NCI-H2081 (cell line): Measurements from ENCODE around the gene ADAP1.

Source experiments
- DNase-seq, 2 experiments: peaks; one replicate each; lab custom pipeline; 2025; lab: John Stamatoyannopoulos, UW

ADAP1 gene

DNA sequence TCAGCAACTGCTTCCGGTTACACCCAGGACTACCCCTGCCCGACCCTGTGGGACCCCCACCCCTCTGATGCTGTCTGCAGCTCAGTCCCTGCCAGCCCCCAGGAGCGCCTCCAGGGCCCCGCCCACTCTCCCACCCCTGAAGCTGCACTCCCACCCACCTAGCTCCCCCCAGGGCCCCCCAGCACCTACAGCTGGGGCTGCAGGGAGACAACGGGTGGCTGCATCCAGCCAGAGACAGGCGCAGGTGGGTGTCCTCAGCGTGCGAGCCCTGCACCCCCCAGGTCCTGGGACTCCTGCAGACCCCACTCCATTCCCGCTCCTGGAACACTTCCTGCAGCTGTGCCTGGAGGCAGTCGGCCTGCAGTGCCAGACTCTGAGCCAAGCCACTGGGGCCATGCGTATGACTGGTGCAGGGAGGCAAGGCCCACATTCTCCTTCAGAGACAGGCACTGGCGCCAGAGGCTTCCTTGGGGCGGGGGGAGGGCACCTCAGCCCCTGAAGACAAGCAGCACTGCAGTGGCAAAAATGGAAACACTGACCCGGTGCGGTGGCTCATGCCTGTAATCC lies 34.6 kb upstream of the ADAP1 start:
- no peak for DNase-seq

GRCh38 chr7:988426-988911 lies 34.0 kb upstream of the ADAP1 start:
- no peak for DNase-seq

- DNase-seq, result no peak
Measured at GRCh38 chr7:987909-988308, 33.4 kb upstream of the ADAP1 start.

DNA sequence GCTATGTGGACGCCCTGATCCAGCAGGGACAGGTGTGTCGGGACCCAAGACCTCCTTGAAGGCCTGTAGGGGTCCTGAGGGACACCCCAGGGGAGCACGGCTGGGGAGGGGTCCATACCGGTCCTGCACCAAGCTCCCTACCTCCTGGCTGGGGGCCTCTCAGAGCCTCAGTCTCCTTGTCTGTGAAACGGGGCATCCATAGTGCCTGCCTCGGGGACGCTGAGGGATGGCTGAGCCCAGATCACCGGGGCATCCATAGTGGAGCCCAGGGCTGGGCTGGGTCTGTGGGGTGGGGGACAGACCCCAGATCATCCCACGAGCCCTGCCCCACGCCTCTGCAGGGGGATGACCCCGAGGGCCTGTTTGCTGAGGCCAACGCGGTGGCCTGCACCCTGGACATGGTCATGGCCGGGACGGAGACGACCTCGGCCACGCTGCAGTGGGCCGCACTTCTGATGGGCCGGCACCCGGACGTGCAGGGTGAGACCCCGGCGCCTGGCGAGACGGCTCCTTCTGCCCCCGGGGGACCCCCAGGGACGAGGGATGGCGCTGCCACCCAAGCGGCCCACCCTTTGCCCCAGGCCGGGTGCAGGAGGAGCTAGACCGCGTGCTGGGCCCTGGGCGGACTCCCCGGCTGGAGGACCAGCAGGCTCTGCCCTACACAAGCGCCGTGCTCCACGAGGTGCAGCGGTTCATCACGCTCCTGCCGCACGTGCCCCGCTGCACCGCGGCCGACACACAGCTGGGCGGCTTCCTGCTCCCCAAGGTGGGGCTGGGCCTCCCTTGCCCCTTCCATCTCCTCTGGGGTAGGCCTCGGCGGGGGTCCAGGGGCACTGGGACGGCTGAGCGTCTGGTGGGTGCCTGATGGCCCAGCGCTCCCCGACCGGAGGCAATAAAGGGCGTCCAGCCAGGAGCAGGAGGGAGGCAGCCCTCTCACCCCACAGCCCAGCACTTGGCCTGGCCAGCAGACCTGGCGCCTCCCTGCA lies 32.6 kb upstream of the ADAP1 start:
- no peak for DNase-seq

DNA sequence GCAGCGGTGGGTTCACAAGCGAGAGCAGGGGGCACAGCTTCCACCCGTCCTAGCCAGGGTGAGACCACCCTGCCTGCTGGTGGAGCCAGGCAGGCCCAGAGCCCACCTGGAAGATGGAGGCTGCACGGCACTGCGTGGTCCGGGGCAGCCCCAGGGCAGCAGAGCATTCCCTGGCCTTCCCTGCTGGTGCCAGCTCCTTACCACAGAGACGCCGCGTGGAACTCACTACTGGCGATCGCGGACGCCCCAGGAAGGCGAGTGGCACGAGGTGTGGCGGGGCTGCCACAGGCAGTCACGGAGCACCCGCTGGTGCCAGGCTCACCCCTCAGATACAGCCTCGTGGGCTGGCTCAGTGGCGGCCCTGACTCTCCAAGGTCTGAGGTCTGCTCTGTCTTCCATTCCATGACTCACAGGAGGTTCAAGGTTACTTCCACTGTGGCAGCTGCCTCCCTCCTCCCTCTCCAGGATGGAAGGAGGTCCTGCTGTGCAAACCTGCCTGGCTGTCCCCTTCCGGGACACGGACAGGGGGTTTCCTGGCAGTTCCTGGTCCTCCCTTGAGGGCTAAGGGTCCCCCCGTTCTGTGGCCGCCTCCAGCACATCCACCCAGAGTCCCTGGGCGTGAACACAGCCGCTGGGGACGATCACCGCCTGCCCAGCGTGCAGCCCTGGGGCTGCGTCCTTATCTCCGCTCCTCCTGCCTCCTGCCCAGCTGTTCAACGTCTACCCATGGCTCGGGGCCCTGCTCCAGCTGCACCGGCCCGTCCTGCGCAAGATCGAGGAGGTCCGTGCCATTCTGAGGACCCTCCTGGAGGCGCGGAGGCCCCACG lies 31.6 kb upstream of the ADAP1 start:
- DNase-seq, result no peak

DNA sequence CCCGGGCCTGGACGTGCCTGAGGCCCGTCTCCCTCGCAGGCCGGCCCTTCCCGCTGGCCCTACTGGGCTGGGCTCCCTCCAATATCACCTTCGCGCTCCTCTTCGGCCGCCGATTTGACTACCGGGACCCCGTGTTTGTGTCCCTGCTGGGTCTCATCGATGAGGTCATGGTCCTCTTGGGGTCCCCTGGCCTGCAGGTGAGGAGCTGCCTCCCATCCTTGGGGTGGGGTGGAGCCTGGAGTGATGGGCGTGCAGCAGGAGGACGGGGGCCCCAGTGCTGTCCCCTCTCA lies 30.6 kb upstream of the ADAP1 start:
- no peak for DNase-seq

- DNase-seq, result no peak
Measured at GRCh38 chr7:984361-985126, 30.1 kb upstream of the ADAP1 start.

DNA sequence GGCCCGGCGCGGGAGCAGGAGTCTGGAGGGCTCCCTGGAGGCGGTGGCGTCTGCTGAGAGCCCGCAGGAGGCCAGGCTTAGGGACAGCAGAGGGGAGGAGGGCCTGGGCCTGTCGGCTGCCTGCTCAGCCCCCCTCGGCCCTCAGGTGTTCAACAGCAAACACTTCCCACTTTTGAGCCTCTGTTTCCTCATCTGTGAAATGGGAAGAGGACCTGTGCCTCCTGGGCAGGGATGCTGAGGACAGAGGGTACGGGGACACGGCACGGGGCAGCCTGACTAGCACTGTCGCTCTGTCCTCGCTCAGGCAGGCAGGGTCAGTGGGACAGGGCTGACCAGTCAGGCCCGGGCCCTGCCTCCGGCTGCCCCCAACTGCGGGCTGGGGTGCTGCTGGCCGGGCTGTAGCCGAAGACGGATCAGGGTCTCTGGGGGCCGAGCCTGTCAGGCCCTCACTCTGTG lies 29.2 kb upstream of the ADAP1 start:
- DNase-seq, result no peak

DNA sequence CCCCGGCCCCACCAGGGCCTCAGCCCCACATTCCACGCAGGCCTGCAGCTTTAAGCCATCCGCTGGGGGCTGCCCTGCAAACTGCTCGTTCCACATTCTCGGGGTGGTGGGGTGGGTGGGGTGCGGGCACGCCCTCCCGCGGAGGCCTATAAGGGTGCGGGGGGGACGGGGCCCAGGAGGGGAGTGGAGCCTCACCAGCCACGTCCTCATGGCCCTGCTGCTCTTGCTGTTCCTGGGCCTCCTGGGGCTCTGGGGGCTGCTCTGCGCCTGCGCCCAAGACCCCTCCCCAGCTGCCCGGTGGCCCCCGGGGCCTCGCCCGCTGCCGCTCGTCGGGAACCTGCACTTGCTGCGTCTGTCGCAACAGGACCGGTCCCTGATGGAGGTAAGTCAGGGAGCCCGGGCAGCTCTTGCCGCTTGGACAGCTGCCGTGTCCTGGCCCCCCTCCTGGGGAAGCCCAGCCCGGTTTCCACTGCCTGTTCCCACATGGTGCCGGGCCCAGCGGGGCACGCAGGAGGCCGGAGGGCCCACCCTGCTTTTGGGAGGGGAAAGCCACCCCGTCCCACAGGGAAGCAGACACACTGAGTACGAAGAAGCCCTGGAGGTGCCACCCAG lies 28.6 kb upstream of the ADAP1 start, which contains the start of gene CYP2W1:
Gene CYP2W1, plus strand, starts transcription at position 178 of the 612 bp plus-strand sequence. Its CDS starts 31 bp downstream, at position 209.
- no peak for DNase-seq

- DNase-seq, result no peak
Measured at GRCh38 chr7:982511-983003, 28.1 kb upstream of the ADAP1 start.

- no peak for DNase-seq
Measured at GRCh38 chr7:981793-982510, 27.5 kb upstream of the ADAP1 start.

DNA sequence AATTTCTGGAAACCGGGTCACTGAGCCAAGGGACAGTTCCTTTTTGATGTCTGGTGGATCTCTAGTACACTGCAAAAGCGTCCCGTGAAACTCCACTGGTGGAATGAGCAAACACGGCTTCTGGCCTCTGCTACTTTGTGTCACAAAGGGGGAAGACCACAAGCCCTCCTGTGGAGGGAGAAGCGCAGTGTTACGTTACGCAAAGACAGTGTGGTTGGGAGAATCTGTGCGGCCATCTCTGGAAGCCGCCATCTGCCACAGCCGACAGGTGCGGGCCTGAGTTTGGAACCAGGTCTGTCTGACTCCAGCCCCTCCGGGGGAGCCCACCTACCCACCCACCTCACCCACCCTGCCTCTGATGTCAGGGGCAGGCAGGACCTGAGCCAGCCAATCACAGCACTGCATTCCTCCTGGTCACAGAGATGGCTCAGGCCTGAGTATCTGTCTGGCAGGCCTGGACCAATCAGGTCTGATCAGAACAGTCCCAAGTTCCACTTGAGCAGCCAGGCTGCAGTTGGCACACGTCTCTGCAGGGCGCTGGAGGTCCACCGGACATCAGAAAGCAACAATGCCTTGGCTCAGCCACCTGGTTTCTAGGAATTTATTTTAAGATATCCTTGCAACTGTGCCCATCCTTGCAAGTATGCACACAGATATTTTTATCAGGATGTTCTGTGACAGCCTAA lies 25.5 kb upstream of the ADAP1 start:
- no peak for DNase-seq

- DNase-seq, result no peak
Measured at GRCh38 chr7:979151-979550, 24.7 kb upstream of the ADAP1 start.

DNA sequence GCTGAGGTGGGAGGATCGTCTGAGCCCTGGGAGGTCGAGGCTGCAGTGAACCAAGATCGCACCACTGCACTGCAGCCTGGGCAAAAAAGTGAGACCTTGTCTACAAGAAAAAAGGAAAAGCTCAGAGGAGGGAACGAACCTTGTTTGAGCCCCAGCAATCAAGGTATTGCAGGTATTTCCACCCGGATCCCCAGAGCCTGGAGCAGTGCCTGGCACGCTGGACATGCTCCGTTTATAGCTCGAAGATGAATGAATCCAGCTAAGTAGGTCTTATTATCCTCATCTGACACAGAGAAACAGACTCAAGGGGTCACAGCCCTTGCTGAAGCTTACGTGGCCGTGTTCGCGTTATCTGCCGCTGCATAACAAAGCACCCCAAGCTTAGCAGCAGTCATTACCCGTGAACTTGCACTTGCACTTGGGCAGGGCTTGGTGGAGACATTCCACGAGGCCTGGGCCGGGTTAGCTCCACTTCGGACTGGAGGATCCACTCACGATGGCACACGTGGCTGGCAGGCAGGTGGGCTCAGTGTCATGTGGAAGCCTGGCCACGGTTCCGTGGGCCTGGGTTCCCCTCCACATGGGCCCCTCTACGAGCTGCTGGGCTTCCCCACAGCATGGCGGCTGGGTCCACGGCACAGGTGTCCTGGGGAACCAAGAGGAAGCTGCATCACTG lies 24.1 kb upstream of the ADAP1 start:
- no peak for DNase-seq

DNA sequence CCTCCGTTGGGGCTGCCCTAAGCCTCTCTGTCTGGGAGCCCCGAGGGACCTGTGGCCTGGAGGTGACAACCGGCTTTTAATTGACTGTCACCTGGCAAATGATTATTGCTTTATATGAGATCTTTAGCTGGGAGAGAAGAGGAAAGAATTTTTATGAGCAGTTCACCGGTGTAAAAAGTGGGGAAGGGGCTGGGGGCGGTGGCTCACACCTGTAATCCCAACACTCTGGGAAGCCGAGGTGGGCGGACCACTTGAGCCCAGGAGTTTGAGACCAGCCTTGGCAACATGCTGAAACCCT lies 23.5 kb upstream of the ADAP1 start:
- DNase-seq, result no peak

GRCh38 chr7:977326-978048 lies 23.0 kb upstream of the ADAP1 start:
- peak; percentile 30 to 66 for DNase-seq

- DNase-seq, result no peak
Measured at GRCh38 chr7:976901-977325, 22.4 kb upstream of the ADAP1 start.

- no peak for DNase-seq
Measured at GRCh38 chr7:975702-976473, 21.4 kb upstream of the ADAP1 start.
